GM23248 (cell line): ENCODE results near the gene ANKRD1.

ENCODE experiments used
- EZH2 ChIP-seq: fragments of 200-600 bp; sonication (generic); IDR thresholded peaks from 2 replicates; pipeline ENCODE4 v1.6.1; 2018; ENCODE audit warnings: antibody characterized with exemption, mild to moderate bottlenecking; ENCODE audit not compliant: insufficient read depth, poor library complexity, severe bottlenecking
- EZH2phosphoT487 ChIP-seq: fragments of 200-600 bp; sonication (generic); IDR thresholded peaks from 2 replicates; pipeline ENCODE4 v1.6.1; 2018; ENCODE audit warnings: antibody characterized with exemption, moderate library complexity, mild to moderate bottlenecking, low read depth; ENCODE audit not compliant: insufficient read depth

- no peak for TF ChIP-seq EZH2
- TF ChIP-seq EZH2phosphoT487: no peak
Observed at GRCh38 chr10:90936276-90936659, 15.4 kb upstream of the ANKRD1 start.
